H9 (cell line): ENCODE measurements around the gene TGFBR3L. TPM values are rescaled to one million over a fixed set of nuclear protein-coding genes. Genes with fewer than 3 reads are reported as not detected.
A peak's percentile ranks its signal among the peaks of the same experiment; 100 is the strongest.

Experiments used
- DNase-seq: peaks from one replicate; pipeline ENCODE4 v3.0.0-alpha.2; 2017
- H2AFZ ChIP-seq: one replicate; pipeline ENCODE4 v1.6.1; 2013; ENCODE audit warnings: mild to moderate bottlenecking, low read length, control low read depth, moderate library complexity
- H2AK5ac ChIP-seq: 2 replicates; pipeline ENCODE4 v1.6.1; 2013; ENCODE audit warnings: low read length, control low read depth, mixed read lengths; ENCODE audit not compliant: insufficient read length
- H2BK120ac ChIP-seq: one replicate; pipeline ENCODE4 v1.6.1; 2013; ENCODE audit warnings: low read depth, mild to moderate bottlenecking, low read length, control low read depth, inconsistent platforms; ENCODE audit not compliant: poor library complexity, severe bottlenecking
- H2BK12ac ChIP-seq: 2 replicates; pipeline ENCODE4 v1.6.1; 2013; ENCODE audit warnings: low read length, control low read depth, mixed read lengths, low read depth; ENCODE audit not compliant: insufficient read length
- H2BK15ac ChIP-seq: 2 replicates; pipeline ENCODE4 v1.6.1; 2013; ENCODE audit warnings: low read depth, low read length, control low read depth
- H2BK20ac ChIP-seq: one replicate; pipeline ENCODE4 v1.6.1; 2013; ENCODE audit warnings: low read depth, mild to moderate bottlenecking, low read length, control low read depth, inconsistent platforms; ENCODE audit not compliant: poor library complexity, severe bottlenecking
- H2BK5ac ChIP-seq: 2 replicates; pipeline ENCODE4 v1.6.1; 2013; ENCODE audit warnings: low read length, control low read depth, mixed read lengths; ENCODE audit not compliant: insufficient read length
- H3K14ac ChIP-seq: 2 replicates; pipeline ENCODE4 v1.6.1; 2013; ENCODE audit warnings: low read length, control low read depth; ENCODE audit not compliant: insufficient read depth
- H3K18ac ChIP-seq: 2 replicates; pipeline ENCODE4 v1.6.1; 2013; ENCODE audit warnings: low read depth, mild to moderate bottlenecking, mixed read lengths, low read length, control low read depth; ENCODE audit not compliant: insufficient read length
- H3K23ac ChIP-seq: 2 replicates; pipeline ENCODE4 v1.6.1; 2013; ENCODE audit warnings: low read length, control low read depth, mixed read lengths, low read depth; ENCODE audit not compliant: insufficient read length
- H3K23me2 ChIP-seq: 2 replicates; pipeline ENCODE4 v1.6.1; 2013; ENCODE audit warnings: low read depth, mild to moderate bottlenecking, mixed read lengths, low read length, control low read depth; ENCODE audit not compliant: insufficient read length, poor library complexity, severe bottlenecking
- H3K27ac ChIP-seq: 2 replicates; pipeline ENCODE4 v1.5.1; 2013; ENCODE audit warnings: low read length, control low read depth, mixed read lengths, low read depth; ENCODE audit not compliant: insufficient read length
- H3K27me3 ChIP-seq: 2 replicates; pipeline ENCODE4 v1.6.1; 2013; ENCODE audit warnings: low read length, control low read depth, inconsistent platforms; ENCODE audit not compliant: insufficient read depth
- H3K4ac ChIP-seq: 2 replicates; pipeline ENCODE4 v1.6.1; 2013; ENCODE audit warnings: low read depth, mild to moderate bottlenecking, control low read depth, inconsistent platforms, low read length, moderate library complexity
- H3K4me1 ChIP-seq: 2 replicates; pipeline ENCODE4 v1.6.1; 2013; ENCODE audit warnings: low read length, control low read depth, inconsistent platforms; ENCODE audit not compliant: insufficient read depth
- H3K4me2 ChIP-seq: 2 replicates; pipeline ENCODE4 v1.6.1; 2013; ENCODE audit warnings: low read length, control low read depth, mixed read lengths; ENCODE audit not compliant: insufficient read length, insufficient read depth
- H3K56ac ChIP-seq: 2 replicates; pipeline ENCODE4 v1.6.1; 2013; ENCODE audit warnings: low read depth, mild to moderate bottlenecking, mixed read lengths, low read length, control low read depth; ENCODE audit not compliant: insufficient read length
- H3K79me1 ChIP-seq: 2 replicates; pipeline ENCODE4 v1.6.1; 2013; ENCODE audit warnings: low read depth, mild to moderate bottlenecking, moderate library complexity, low read length, control low read depth, inconsistent platforms; ENCODE audit not compliant: insufficient read depth, poor library complexity, severe bottlenecking
- H3K79me2 ChIP-seq: 2 replicates; pipeline ENCODE4 v1.6.1; 2013; ENCODE audit warnings: low read length, control low read depth, inconsistent platforms; ENCODE audit not compliant: insufficient read depth
- H3K9ac ChIP-seq: 2 replicates; pipeline ENCODE4 v1.6.1; 2013; ENCODE audit warnings: low read length, control low read depth, mixed read lengths; ENCODE audit not compliant: insufficient read length; ENCODE audit errors: extremely low read depth
- H3K9me3 ChIP-seq: one replicate; pipeline ENCODE4 v1.6.1; 2013; ENCODE audit warnings: low read depth, low read length, inconsistent platforms; ENCODE audit not compliant: control insufficient read depth
- H3T11ph ChIP-seq: one replicate; pipeline ENCODE4 v1.6.1; 2013; ENCODE audit warnings: mild to moderate bottlenecking, low read length, control low read depth, inconsistent platforms
- H4K20me1 ChIP-seq: one replicate; pipeline ENCODE4 v1.6.1; 2013; ENCODE audit not compliant: control insufficient read depth, insufficient read length, insufficient read depth
- H4K5ac ChIP-seq: 2 replicates; pipeline ENCODE4 v1.6.1; 2013; ENCODE audit warnings: low read depth, mild to moderate bottlenecking, mixed read lengths, low read length, control low read depth; ENCODE audit not compliant: insufficient read length
- H4K8ac ChIP-seq: replicated peaks from 2 replicates; pipeline ENCODE4 v1.6.1; 2013; ENCODE audit warnings: low read length, control low read depth, mixed read lengths, low read depth; ENCODE audit not compliant: insufficient read length
- H4K91ac ChIP-seq: 2 replicates; pipeline ENCODE4 v1.6.1; 2013; ENCODE audit warnings: low read depth, mild to moderate bottlenecking, moderate library complexity, mixed read lengths, low read length, control low read depth; ENCODE audit not compliant: insufficient read length
- H3K27ac Mint-ChIP-seq, 3 experiments: 2 replicates in 2 of 3; 3 replicates in 1 of 3; pipeline ENCODE4 v1.8.0; 2020 to 2021; ENCODE audit warnings: mixed read lengths in 3 of 3, mild to moderate bottlenecking in 1 of 3, moderate library complexity in 1 of 3
- H3K27me3 Mint-ChIP-seq: 2 replicates; pipeline ENCODE4 v1.8.0; 2021; ENCODE audit warnings: low read depth, mild to moderate bottlenecking, moderate library complexity, mixed read lengths
- H3K36me3 Mint-ChIP-seq, 3 experiments: 2 replicates in 2 of 3; 3 replicates in 1 of 3; pipeline ENCODE4 v1.8.0; 2020 to 2021; ENCODE audit warnings: low read depth in 3 of 3, mixed read lengths in 3 of 3; ENCODE audit not compliant: insufficient read depth in 1 of 3
- H3K4me1 Mint-ChIP-seq, 2 experiments: 2 replicates each; pipeline ENCODE4 v1.8.0; 2020; ENCODE audit warnings: mixed read lengths in 2 of 2
- H3K4me3 Mint-ChIP-seq, 2 experiments: 2 replicates in 1 of 2; 3 replicates in 1 of 2; pipeline ENCODE4 v1.8.0; 2020 to 2021; ENCODE audit warnings: mild to moderate bottlenecking in 2 of 2, mixed read lengths in 2 of 2, moderate library complexity in 1 of 2
- H3K9me3 Mint-ChIP-seq, 2 experiments: 2 replicates in 1 of 2; 3 replicates in 1 of 2; pipeline ENCODE4 v1.8.0; 2020; ENCODE audit warnings: mild to moderate bottlenecking in 2 of 2, mixed read lengths in 2 of 2, moderate library complexity in 1 of 2
- CTCF ChIP-seq: fragments of 200-600 bp; sonication (generic); conservative IDR thresholded peaks from 3 replicates; pipeline ENCODE4 v1.8.0; 2021; ENCODE audit warnings: antibody characterized with exemption, mild to moderate bottlenecking
- WGBS: extraction: QIAGEN DNeasy Blood & Tissue Kit; methylation state at CpG from one replicate; pipeline ENCODE4 v1.1.7; 2013; ENCODE audit warnings: missing lambda C conversion rate, low lambda C conversion rate, mixed read lengths; ENCODE audit not compliant: insufficient read length; ENCODE audit errors: extremely low coverage; 5-methylcytosine and 5-hydroxymethylcytosine counted together
- total RNA-seq: library from RNA; stranded (reverse); gene quantifications from 2 replicates; pipeline ENCODE4 v1.2.1, GENCODE V29; 2021

Gene TGFBR3L
- total RNA-seq, 1 experiment from 2014 or later: 5.5 TPM

- Histone ChIP-seq H3K27ac (no peak overlapping the region), H2BK20ac (no peak overlapping the region), H2BK120ac (no peak overlapping the region), H2BK5ac (no peak overlapping the region), H3K4me1 (0 out of 2 replicates have a peak, but pooled peaks cover 4% of the 10 kb centered on the region), H2AFZ (no peak overlapping the region), H2BK15ac (no peak overlapping the region; the same call in 1 of the 2 replicates), H3K18ac (no peak overlapping the region), H3K4me2 (peak overlapping the region; percentile 3), H4K91ac (no peak overlapping the region), H3K14ac (peak overlapping the region; percentile 62; the same call in 1 of the 2 replicates), H4K20me1 (no peaks in the 10 kb centered on the region), H4K5ac (no peak overlapping the region), H3K23me2 (no peaks in the 10 kb centered on the region), H3K56ac (no peak overlapping the region), H3T11ph (no peak overlapping the region), H3K79me1 (no peaks in the 10 kb centered on the region), H3K23ac (no peak overlapping the region), H3K9ac (no peak overlapping the region), H2BK12ac (no peak overlapping the region), H3K4ac (no peak overlapping the region), H3K27me3 (no peaks in the 10 kb centered on the region), H3K79me2 (no peaks in the 10 kb centered on the region), H2AK5ac (no peak overlapping the region), H4K8ac (no peak overlapping the region), H3K9me3 (no peaks in the 10 kb centered on the region)
- TF ChIP-seq CTCF: peak; percentile 99
- WGBS: no CpG with 5 or more reads among the region's 98 CpGs
- DNase-seq: peak; percentile 94
- no peaks in the 10 kb centered on the region for H3K27me3 Mint-ChIP-seq
- peak overlapping the region in 1 of 3 experiments; percentile 94; a peak in 1 of 7 replicates for H3K27ac Mint-ChIP-seq
- H3K4me3 Mint-ChIP-seq: peak overlapping the region; percentile 78 to 91
- peaks cover 10 to 15% of the 10 kb centered on the region in 2 experiments for H3K4me1 Mint-ChIP-seq
- peaks cover 5 to 30% (median 12%) of the 10 kb centered on the region in 3 experiments; a peak in 5 of 7 replicates for H3K36me3 Mint-ChIP-seq
- H3K9me3 Mint-ChIP-seq: no peaks in the 10 kb centered on the region
Measured at GRCh38 chr19:7925171-7925851, 10.7 kb downstream of the TGFBR3L start.
